ENCODE results near the gene FARP1.

Gene FARP1

GRCh38 chr13:98350746-98351330 is 207.9 kb downstream of the FARP1 start:
- TF ChIP-seq RAD21 (IDR thresholded peaks at IDR 0.05; ENCODE audit: low read depth), result no peak
- TF ChIP-seq CEBPB (IDR thresholded peaks at IDR 0.05), result no peak
- TF ChIP-seq TEAD4 (IDR thresholded peaks at IDR 0.05), result no peak
- TF ChIP-seq EGR1 (IDR thresholded peaks at IDR 0.05), result no peak
- no peak for TF ChIP-seq TAF1 (IDR thresholded peaks at IDR 0.05; ENCODE audit: low read depth)
- TF ChIP-seq FOXM1 (IDR thresholded peaks at IDR 0.05; ENCODE audit: borderline replicate concordance, low read depth), result no peak
- no peak for TF ChIP-seq CREB1 (IDR thresholded peaks at IDR 0.05; ENCODE audit: low read depth)
- TF ChIP-seq MAX (IDR thresholded peaks at IDR 0.05), result no peak
- TF ChIP-seq REST (IDR thresholded peaks at IDR 0.05; ENCODE audit: low read depth), result no peak
- TF ChIP-seq NFIC (IDR thresholded peaks at IDR 0.05), result no peak
- no peak for TF ChIP-seq ZBTB7A (IDR thresholded peaks at IDR 0.05; ENCODE audit: low read depth)
- TF ChIP-seq USF1 (IDR thresholded peaks at IDR 0.05), result no peak
- TF ChIP-seq TCF12 (IDR thresholded peaks at IDR 0.05; ENCODE audit: low read depth), result no peak
- no peak for TF ChIP-seq EP300 (IDR thresholded peaks at IDR 0.05; ENCODE audit: borderline replicate concordance)
- no peak for TF ChIP-seq YY1 (IDR thresholded peaks at IDR 0.05; ENCODE audit: low read depth)

GRCh38 chr13:98351636-98352035 is 208.7 kb downstream of the FARP1 start:
- TF ChIP-seq FOXM1 (IDR thresholded peaks at IDR 0.05; ENCODE audit: borderline replicate concordance, low read depth), result no peak
- no peak for TF ChIP-seq RAD21 (IDR thresholded peaks at IDR 0.05; ENCODE audit: low read depth)
- no peak for TF ChIP-seq EGR1 (IDR thresholded peaks at IDR 0.05)
- TF ChIP-seq EP300 (IDR thresholded peaks at IDR 0.05; ENCODE audit: borderline replicate concordance), result no peak
- no peak for TF ChIP-seq TAF1 (IDR thresholded peaks at IDR 0.05; ENCODE audit: low read depth)
- TF ChIP-seq NFIC (IDR thresholded peaks at IDR 0.05), result no peak
- no peak for TF ChIP-seq TCF12 (IDR thresholded peaks at IDR 0.05; ENCODE audit: low read depth)
- TF ChIP-seq CEBPB (IDR thresholded peaks at IDR 0.05), result no peak

- TF ChIP-seq TEAD4 (IDR thresholded peaks at IDR 0.05) (no peak), TAF1 (IDR thresholded peaks at IDR 0.05; ENCODE audit: low read depth) (no peak), ZBTB7A (IDR thresholded peaks at IDR 0.05; ENCODE audit: low read depth) (no peak), EGR1 (IDR thresholded peaks at IDR 0.05) (no peak), NFIC (IDR thresholded peaks at IDR 0.05) (no peak), REST (IDR thresholded peaks at IDR 0.05; ENCODE audit: low read depth) (no peak), RAD21 (IDR thresholded peaks at IDR 0.05; ENCODE audit: low read depth) (no peak), EP300 (IDR thresholded peaks at IDR 0.05; ENCODE audit: borderline replicate concordance) (no peak), CREB1 (IDR thresholded peaks at IDR 0.05; ENCODE audit: low read depth) (no peak), YY1 (IDR thresholded peaks at IDR 0.05; ENCODE audit: low read depth) (no peak)
These were observed 209.3 kb downstream of the FARP1 start for GRCh38 chr13:98352226-98352625.

GRCh38 chr13:98353750-98354149 is 210.9 kb downstream of the FARP1 start:
- TF ChIP-seq NFIC (IDR thresholded peaks at IDR 0.05), result no peak
- no peak for TF ChIP-seq REST (IDR thresholded peaks at IDR 0.05; ENCODE audit: low read depth)

- TF ChIP-seq EP300 (IDR thresholded peaks at IDR 0.05; ENCODE audit: borderline replicate concordance), result no peak
- TF ChIP-seq YY1 (IDR thresholded peaks at IDR 0.05; ENCODE audit: low read depth), result no peak
- no peak for TF ChIP-seq CEBPB (IDR thresholded peaks at IDR 0.05)
- TF ChIP-seq ZBTB7A (IDR thresholded peaks at IDR 0.05; ENCODE audit: low read depth), result no peak
- TF ChIP-seq USF1 (IDR thresholded peaks at IDR 0.05), result no peak
- no peak for TF ChIP-seq TCF12 (IDR thresholded peaks at IDR 0.05; ENCODE audit: low read depth)
- TF ChIP-seq NFIC (IDR thresholded peaks at IDR 0.05), result no peak
- no peak for TF ChIP-seq TAF1 (IDR thresholded peaks at IDR 0.05; ENCODE audit: low read depth)
These were observed 216.0 kb downstream of the FARP1 start for GRCh38 chr13:98358937-98359336.
